ES-I3 (cell line): ENCODE measurements around the gene DEFB113.

Experiments used
- H3K36me3 ChIP-seq: 2 replicates; pipeline ENCODE4 v1.6.1; 2013; ENCODE audit warnings: mild to moderate bottlenecking, low read length, control low read depth, moderate library complexity; ENCODE audit not compliant: insufficient read depth
- H3K4me1 ChIP-seq: 2 replicates; pipeline ENCODE4 v1.6.1; 2013; ENCODE audit warnings: mild to moderate bottlenecking, control low read depth, low read length; ENCODE audit not compliant: insufficient read depth
- H3K9ac ChIP-seq: 2 replicates; pipeline ENCODE4 v1.6.1; 2013; ENCODE audit warnings: low read depth, mild to moderate bottlenecking, low read length, moderate library complexity
- H3K9me3 ChIP-seq: 2 replicates; pipeline ENCODE4 v1.6.1; 2013; ENCODE audit warnings: mild to moderate bottlenecking, low read length, moderate library complexity; ENCODE audit not compliant: control insufficient read depth, insufficient read depth

Gene DEFB113

GRCh38 chr6:49969605-49970004 lies at the start of gene DEFB113:
Gene DEFB113 (minus strand): TSS chr6:49969625. CDS start chr6:49969625, 0 bp downstream.
- Histone ChIP-seq H3K4me1 (peaks cover 15% of the 10 kb centered on the region; the same call in 1 of the 2 replicates), H3K36me3 (no peaks in the 10 kb centered on the region), H3K9ac (no peak within 1 kb of the TSS), H3K9me3 (no peaks in the 10 kb centered on the region)

DNA sequence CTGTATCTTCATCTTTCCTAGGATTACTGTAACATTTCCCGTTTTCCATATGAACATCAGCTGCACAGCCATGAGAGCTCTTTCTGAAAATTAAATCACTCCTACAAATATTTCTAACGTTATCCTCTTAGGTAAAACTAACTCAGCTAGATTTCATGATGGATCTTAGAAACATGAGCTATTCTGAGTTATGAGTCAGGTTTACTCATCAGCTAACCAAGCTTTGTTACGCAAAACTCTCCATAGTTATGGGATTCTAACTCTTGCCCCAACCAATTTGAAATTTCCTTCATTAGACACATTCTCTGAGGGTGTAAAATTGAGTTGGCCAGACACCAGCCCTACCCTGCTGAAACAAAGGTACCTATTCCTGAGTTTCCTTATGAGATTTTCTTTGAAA lies 38.4 kb upstream of the DEFB113 start:
- no peaks in the 10 kb centered on the region for H3K36me3 ChIP-seq
- H3K4me1 ChIP-seq = peaks cover 4% of the 10 kb centered on the region; the same call in 1 of the 2 replicates
- no peak overlapping the region for H3K9ac ChIP-seq
- no peaks in the 10 kb centered on the region for H3K9me3 ChIP-seq

DNA sequence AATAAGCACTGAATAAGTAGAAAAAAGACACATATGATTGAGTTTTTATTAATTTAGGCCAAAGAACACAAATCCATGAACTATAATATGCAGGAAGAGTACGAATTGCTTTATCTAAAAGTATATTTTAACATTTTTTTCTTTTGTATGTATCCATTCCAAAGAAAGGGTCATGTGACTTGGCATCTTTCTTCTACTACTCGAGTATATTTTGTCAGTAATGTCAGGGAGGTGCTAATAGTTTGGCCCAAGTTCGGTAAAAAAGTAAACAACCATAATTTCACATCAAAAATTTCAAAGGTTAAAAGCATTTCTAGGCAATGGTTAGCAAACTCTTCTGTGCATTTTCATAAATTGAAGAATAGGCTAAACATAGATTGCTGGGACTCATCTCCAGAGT lies 33.7 kb upstream of the DEFB113 start:
- Histone ChIP-seq H3K4me1 (peaks cover 4% of the 10 kb centered on the region; the same call in 1 of the 2 replicates), H3K9ac (no peak overlapping the region), H3K9me3 (no peaks in the 10 kb centered on the region), H3K36me3 (no peaks in the 10 kb centered on the region)

DNA sequence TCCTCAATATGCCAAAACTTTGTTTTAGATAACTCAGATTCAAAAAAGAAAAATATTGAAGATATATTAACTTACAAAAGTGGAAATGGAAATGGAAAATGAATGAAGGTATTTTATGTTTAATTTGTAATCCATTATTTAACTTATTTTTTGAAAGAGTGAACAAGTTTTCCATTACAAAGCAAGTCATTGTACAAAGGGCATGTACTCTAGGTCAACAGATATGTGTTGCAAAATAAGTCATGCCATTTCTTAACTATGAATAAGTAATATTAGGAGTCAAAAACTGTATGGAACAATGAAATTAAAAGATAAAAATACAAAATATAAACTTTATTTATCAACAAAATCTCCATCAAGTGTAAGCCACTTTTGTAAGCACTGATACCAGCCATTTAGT lies 25.9 kb upstream of the DEFB113 start:
- H3K4me1 ChIP-seq = no peaks in the 10 kb centered on the region
- no peaks in the 10 kb centered on the region for H3K36me3 ChIP-seq
- H3K9me3 ChIP-seq = no peaks in the 10 kb centered on the region
- H3K9ac ChIP-seq = no peak overlapping the region

- H3K9ac ChIP-seq = no peak overlapping the region
- no peaks in the 10 kb centered on the region for H3K4me1 ChIP-seq
- no peaks in the 10 kb centered on the region for H3K36me3 ChIP-seq
- H3K9me3 ChIP-seq = no peaks in the 10 kb centered on the region
Measured at GRCh38 chr6:49988900-49989299, 19.5 kb upstream of the DEFB113 start.

DNA sequence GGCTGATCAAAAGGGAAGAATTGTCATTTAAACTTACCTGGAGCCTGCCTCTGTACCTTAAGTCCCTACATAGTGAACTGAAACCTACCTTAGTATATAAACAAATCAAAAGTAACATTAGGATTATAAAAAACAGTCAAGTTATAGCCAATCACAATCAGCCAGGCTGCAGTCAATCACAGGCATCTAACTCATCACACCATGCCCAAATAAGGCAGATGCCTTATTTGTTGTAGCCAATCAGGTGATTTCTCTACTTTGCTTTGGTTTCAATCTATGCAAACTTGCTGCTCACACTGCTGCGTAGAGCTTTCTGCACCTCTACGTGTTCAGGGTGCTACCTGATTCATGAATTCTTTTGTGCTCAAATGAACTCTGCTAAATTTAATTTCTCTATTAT lies 18.3 kb upstream of the DEFB113 start:
- no peak overlapping the region for H3K9ac ChIP-seq
- no peaks in the 10 kb centered on the region for H3K4me1 ChIP-seq
- no peaks in the 10 kb centered on the region for H3K36me3 ChIP-seq
- peaks cover 3% of the 10 kb centered on the region; the same call in 1 of the 2 replicates for H3K9me3 ChIP-seq

DNA sequence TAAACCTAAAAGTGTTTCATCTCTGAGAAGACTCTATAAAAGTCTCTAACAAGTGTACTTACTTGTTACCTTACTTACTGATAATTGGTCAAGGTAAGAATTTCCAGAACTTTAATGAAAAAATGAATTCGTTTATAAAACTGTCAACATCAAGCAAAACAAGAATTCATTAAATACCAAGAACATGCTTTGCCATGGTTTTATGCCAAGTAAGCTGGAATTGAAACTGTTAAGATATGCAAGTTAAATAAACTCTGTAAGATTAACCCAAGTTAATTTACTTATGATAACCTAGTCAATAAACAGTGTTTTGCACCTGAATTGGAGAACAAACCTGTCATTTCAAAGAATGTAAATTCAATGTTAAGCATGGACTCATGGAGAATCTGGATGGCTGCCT lies 17.1 kb upstream of the DEFB113 start:
- H3K36me3 ChIP-seq = no peaks in the 10 kb centered on the region
- peaks cover 4% of the 10 kb centered on the region; the same call in 1 of the 2 replicates for H3K9me3 ChIP-seq
- no peaks in the 10 kb centered on the region for H3K4me1 ChIP-seq
- H3K9ac ChIP-seq = no peak overlapping the region

- Histone ChIP-seq H3K9me3 (peaks cover 4% of the 10 kb centered on the region; the same call in 1 of the 2 replicates), H3K36me3 (no peaks in the 10 kb centered on the region), H3K9ac (no peak overlapping the region), H3K4me1 (no peaks in the 10 kb centered on the region)
Measured at GRCh38 chr6:49982046-49982445, 12.6 kb upstream of the DEFB113 start.

GRCh38 chr6:49980898-49981297 lies 11.5 kb upstream of the DEFB113 start:
- Histone ChIP-seq H3K9me3 (peaks cover 4% of the 10 kb centered on the region; the same call in 1 of the 2 replicates), H3K9ac (no peak overlapping the region), H3K36me3 (no peaks in the 10 kb centered on the region), H3K4me1 (no peaks in the 10 kb centered on the region)

GRCh38 chr6:49979584-49979983 lies 10.2 kb upstream of the DEFB113 start:
- H3K9me3 ChIP-seq = peaks cover 4% of the 10 kb centered on the region; the same call in 1 of the 2 replicates
- no peaks in the 10 kb centered on the region for H3K36me3 ChIP-seq
- H3K9ac ChIP-seq = no peak overlapping the region
- no peaks in the 10 kb centered on the region for H3K4me1 ChIP-seq

DNA sequence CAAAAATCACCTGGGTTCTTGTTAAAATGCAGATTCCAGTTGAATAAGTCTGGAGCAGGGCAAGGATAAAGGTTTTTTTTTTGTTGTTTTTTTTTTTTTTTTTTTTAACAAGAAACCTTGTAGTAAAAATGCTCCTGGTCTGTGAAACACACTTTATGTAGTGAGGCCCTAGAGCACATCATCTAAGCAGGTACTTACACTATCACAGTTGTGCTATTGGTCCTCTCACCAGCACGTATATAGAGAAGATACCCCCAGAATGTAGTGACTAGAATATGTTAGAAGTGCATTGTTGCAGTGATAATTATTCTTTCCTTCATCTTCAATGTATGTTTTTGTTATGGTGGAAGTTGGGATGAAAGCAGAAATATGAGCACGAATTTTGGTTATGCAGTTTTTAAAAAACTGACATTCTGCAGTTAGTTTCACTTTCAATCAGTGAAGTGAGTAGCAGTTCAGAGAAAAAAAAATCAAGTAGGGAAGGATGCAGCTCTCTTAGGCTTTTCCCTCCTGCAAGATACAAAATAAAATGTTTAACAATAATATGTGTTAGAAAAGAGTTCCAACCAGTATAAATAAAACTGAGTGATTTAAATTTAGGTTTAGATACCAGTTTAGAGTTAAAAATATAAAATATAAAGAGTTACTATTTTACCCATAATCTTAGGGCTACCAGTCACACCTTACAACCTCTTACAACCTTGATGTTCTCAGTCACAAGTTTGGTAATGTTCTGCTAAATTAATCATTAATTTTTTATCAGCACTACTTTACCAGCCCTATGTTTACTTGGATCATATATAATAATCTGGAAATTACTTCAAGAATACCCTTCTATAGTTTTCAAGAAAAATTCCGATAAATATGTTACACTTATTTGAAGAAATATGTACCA lies 9.2 kb upstream of the DEFB113 start:
- Histone ChIP-seq H3K9me3 (peaks cover 4% of the 10 kb centered on the region; the same call in 1 of the 2 replicates), H3K9ac (no peak overlapping the region), H3K36me3 (no peaks in the 10 kb centered on the region), H3K4me1 (no peaks in the 10 kb centered on the region)

DNA sequence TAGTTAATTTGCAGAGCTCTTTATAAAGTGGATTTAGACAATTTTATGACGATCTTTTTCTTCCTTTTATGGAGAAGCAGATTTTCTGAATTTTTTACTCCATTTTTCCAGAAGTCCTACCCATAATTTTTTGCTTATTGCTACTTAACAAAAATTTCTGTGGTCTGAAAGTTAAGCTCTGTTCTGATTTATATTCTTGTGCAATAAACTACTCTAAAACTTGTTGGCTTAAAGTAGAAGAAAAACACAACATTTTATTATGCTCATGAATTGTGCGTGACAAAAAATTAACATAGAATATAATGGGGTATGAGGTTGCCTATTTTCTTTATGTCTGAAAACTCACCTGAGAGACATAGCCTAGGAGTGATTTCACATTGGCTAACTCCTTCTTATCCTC lies 2.6 kb downstream of the DEFB113 start:
- Histone ChIP-seq H3K9me3 (peaks cover 2% of the 10 kb centered on the region; the same call in 1 of the 2 replicates), H3K9ac (no peak overlapping the region), H3K4me1 (peaks cover 15% of the 10 kb centered on the region; the same call in 1 of the 2 replicates), H3K36me3 (no peaks in the 10 kb centered on the region)

DNA sequence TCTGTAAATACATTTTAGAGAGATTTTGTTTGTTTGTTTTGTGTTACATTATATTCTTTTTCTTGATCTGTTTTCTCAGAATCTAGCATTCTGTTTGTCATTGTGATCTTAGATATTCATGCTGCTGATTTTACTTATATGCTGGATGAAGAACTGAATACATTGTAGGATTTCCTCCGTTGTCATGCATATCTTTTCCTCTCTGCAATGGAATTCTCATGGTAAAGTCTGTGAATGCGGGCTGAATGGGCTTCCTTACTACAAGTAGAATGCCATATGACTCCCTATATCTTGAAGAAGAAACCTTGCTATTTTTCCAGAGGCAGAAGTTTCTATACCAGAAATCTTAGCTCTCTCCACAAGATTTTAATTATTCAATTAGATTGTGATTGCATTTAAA lies 3.1 kb downstream of the DEFB113 start:
- Histone ChIP-seq H3K9ac (no peak overlapping the region), H3K36me3 (no peaks in the 10 kb centered on the region), H3K9me3 (peaks cover 2% of the 10 kb centered on the region; the same call in 1 of the 2 replicates), H3K4me1 (peaks cover 15% of the 10 kb centered on the region; the same call in 1 of the 2 replicates)

- Histone ChIP-seq H3K9me3 (peaks cover 2% of the 10 kb centered on the region), H3K9ac (no peak within 1 kb of the TSS), H3K4me1 (peaks cover 15% of the 10 kb centered on the region; the same call in 1 of the 2 replicates), H3K36me3 (no peaks in the 10 kb centered on the region)
Measured at GRCh38 chr6:49964064-49964463, 5.4 kb downstream of the DEFB113 start, which contains the start of gene DEFB114. Gene DEFB114 (minus strand): TSS chr6:49964164. CDS start chr6:49964105, 59 bp downstream.

DNA sequence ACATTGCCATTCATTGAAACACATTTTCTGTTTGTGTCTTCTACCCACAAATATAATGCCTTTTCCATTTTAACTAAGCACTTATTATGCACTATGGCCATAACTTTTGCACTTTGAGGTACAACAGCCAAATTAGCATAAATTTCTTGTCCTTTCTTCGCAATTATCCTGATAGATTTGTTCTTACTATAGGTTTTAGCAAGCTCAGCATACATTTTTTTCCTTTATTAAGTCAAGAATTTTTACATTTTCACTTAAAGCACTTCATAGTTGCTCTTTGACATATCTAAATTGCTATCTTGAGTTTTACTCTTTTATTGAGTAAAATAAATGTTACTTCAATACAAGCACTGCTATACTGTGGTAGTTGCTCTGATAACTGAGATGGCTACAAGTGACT lies 11.2 kb downstream of the DEFB113 start:
- Histone ChIP-seq H3K9me3 (peaks cover 2% of the 10 kb centered on the region), H3K36me3 (no peaks in the 10 kb centered on the region), H3K4me1 (no peaks in the 10 kb centered on the region), H3K9ac (no peak overlapping the region)
